Measurements from ENCODE around the gene LRRTM3.

LRRTM3 gene

DNA sequence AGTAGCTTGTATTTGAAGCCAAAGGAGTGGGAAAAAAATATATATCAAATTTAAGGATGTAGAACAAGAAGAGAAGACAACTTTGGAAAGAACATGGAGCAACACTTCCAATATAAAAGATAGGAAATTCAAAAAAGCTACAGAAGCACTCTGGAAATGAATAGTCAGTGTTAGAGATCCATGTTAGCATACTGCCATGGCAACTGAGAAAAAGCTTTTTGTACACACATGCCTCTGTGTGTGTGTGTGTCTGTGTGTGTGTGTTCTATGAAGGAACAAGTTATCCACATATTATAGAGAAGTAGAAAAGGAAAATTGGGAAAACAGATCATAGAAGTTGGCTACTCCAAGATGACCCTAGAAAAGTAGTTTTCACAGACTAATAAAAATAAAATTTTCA, 96.3 kb downstream of the LRRTM3 start:
- DNase-seq (ENCODE audit: low spot score) = no peak

DNA sequence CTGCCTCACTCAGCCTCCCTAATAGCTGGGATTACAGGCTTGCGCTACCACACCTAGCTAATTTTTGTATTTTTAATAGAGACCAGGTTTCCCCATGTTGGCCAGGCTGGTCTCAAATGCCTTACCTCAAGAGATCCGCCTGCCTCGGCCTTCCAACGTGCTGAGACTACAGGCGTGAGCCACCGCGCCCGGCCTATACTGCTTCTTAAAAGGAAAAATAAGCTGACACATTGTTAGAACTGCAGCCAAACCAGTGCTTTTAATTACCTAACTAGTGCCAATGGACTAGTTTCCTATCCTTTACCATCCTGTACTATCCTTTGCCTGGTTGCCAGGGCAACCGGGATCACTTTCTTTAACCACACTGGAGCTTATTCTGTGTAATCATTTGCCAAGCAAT, 108.0 kb downstream of the LRRTM3 start:
- no peak for DNase-seq (ENCODE audit: low spot score)

DNA sequence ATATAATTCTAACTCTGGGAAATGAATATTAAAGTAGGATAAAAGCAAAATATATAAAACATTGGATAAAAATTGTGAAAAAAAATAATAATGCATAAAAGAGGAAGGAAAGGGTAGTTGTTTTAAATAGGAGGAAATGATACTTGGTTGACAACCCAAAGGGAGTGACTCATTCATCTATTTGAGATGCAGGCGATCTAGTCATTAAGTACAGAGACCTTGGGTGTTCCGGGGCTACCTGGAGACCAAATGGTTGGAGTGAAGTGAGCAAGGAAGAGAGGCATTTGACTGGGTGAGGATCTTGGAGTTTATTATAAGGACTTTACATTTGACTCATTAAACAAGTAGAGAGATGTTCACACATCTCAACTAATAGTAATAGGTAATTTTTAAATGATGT, 111.0 kb downstream of the LRRTM3 start:
- no peak for DNase-seq (ENCODE audit: low spot score)

DNA sequence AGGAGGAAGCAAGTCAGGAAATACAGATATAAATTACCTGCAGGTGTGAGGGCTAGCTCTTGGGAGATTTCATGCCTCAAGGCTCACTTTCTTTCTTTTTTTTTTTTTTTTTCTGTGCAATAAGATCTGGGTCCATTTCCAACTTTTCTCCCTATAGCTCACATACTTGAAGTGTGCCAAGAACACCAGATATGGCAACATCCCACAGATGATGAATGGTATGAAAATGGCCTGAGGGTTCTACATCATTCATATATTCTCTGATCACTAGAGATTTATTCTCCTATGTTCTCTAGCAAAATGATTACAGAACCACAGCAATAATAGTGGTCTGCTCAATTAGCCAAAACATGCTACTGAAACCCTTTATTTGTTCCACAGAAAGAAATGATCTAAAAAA, 117.2 kb downstream of the LRRTM3 start:
- no peak for DNase-seq (ENCODE audit: low spot score)

DNA sequence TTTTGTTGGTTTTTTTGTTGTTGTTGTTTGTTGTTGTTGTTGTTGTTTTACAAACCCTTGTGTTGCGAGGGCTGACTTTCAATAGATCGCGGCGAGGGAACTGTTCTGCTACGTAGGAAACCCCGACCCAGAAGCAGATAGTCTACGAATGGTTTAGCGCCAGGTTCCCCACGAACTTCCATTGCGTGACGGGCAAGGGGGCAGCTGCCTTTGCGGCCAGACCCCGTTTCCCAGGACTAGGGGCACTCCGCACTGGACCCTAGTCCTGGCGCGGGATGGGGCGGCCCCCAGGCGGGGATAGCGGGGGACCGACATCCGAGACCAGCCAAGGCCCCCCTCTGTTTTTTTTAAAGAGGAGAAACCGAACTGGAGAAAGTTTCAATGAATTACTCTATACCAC, 119.6 kb downstream of the LRRTM3 start:
- no peak for DNase-seq (ENCODE audit: low spot score)

DNA sequence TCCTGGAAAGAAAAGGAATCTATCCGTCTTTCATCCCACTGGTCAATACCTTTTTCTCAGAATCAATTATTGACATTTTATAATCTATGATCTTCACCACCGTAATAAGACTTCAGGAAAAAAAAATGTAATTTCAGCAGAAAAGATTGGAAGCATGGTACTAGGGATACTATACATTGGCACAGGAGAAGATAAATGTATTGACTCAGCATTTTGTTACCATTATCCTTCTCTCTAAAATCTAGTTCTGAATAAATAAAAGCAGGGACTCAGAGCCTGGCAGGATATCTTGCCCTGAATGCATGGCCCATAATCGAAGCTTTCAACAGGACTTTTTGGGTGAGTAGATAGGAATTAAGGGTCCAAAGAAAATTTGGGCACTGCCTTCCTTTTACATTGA, 120.7 kb downstream of the LRRTM3 start:
- no peak for DNase-seq (ENCODE audit: low spot score)

DNA sequence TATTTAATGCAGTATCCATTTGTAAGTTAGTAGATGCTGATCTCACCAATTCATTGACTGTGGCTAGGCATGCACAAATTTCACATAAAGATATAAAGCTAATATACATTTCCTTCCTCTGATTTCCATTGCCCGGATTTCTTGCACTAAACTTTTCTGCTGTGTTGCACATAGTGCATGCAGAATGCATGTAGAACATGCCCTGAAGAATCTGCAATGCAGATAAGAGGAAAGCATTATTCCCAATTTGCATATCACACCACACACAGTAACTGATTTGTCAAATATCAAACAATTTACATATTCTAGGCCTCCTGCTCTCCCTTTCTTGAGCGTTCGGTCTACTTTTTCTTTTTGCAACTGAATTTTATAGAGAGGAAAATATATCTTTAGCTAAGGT, 124.2 kb downstream of the LRRTM3 start:
- DNase-seq (ENCODE audit: low spot score) = no peak

DNA sequence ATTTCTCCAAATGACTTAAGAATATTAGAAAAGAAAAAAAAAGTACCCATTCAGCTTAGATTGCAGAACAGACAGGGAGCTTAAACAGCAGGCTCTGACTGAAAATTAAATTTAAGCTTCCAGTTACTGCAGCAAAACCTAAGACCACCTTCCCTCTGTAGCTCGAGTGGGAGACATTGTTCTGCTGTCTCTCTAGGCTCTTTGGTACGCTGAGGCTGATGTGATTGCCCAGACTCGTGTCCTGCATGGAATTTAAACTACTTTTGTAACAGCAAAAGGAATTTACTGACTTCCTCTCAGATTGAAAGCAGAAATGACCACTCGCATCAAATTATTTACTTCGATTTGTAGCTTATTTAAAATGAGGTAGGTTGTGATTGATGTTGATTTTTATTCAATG, 124.6 kb downstream of the LRRTM3 start:
- DNase-seq (ENCODE audit: low spot score) = no peak

DNA sequence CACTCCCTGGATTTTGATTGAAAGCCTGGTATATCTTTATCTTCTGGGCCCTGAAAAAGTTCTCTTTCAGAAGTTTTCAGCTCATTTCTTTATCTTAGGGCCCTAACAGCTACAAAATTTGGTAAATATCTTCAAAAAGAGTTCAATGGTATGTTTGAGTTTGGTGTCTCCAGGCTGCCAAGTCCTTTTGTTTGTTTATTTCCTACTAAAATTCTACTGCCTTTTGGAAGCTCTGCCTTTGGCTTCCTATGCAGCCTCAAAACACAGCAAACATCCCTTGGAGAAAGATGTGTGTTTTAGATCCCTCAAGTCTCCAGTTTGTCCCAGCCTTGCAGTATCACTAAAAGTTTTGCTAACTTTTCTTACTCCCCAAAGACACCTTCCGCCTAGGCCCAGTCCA, 146.8 kb downstream of the LRRTM3 start:
- DNase-seq (ENCODE audit: low spot score) = no peak

DNA sequence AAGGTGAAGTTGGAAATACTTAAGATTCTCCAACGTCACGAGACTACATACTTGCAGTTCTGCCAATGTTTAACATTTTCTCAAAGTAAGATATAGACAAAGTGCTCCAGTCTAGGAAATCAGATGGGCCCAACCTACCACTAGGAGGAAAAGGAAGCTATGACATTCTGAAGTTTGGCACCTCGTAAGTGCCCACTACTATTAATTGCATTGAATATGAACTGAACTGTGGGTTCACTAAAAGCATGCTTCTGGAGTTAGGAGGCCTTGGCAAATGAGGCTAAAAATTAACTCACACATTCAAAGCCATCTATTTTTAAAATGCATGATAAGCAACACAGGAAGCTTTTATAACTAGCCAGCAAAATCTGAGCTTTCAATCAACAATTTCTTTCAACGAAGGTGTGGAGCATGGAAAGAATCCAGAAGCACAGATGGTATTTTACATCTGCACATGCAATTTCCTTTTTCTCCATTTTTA, 149.7 kb downstream of the LRRTM3 start:
- no peak for DNase-seq (ENCODE audit: low spot score)

DNA sequence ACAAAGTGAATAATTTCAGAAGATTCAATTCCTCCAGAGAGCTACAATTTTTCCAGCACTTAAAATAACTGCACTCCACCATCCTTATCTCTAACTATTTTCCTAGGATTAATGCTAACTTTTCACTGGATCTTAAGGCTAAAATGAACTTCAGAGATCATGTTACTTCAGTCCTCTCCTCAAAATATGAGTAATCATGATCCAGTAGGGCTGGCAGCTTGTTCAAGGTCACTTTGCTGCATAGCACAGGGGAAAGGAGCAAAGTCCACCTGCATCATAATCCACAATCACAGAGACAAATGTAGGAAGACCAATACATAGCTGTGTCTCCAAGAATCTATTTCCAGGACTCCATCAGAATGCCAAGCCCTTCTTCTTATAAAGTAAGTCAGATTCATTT, 150.3 kb downstream of the LRRTM3 start:
- DNase-seq (ENCODE audit: low spot score) = no peak

DNA sequence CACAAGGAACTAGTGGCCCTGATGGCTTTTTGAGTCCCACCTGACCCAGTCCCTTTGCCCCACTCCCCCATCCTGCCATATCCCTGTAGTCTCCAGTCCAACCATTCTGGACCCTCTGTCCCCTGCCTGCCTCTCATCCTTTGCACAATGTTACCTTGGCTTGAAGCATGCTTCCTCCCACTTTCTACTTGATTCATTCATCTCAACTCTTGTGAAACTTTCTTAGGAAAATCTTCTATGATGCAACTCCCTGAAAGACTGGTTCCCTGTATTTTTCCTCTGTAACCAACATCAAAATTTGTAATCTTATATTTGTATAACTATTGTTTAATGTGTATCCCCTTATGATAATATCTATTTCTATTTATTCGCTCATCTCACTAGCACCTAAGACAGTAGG, 151.5 kb downstream of the LRRTM3 start:
- DNase-seq (ENCODE audit: low spot score) = no peak

DNA sequence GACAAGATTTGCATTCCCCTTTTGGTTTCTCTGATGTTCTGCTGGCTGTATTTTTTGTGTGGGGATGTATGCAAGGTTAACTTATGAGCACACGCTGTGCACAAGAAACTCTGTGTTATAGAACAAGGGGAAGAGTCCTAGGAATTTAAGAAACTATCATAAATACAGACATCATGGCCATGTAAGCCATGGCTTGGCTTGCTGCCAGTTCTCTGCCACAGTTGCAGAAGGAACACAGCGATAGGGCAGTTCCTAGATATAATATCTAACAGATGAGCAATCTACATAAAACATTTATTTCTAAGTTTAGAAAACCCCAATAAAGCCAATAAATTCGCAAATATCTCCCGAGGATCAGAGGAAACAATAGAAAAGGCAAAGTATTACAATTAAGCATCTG, 153.3 kb downstream of the LRRTM3 start:
- no peak for DNase-seq (ENCODE audit: low spot score)

DNA sequence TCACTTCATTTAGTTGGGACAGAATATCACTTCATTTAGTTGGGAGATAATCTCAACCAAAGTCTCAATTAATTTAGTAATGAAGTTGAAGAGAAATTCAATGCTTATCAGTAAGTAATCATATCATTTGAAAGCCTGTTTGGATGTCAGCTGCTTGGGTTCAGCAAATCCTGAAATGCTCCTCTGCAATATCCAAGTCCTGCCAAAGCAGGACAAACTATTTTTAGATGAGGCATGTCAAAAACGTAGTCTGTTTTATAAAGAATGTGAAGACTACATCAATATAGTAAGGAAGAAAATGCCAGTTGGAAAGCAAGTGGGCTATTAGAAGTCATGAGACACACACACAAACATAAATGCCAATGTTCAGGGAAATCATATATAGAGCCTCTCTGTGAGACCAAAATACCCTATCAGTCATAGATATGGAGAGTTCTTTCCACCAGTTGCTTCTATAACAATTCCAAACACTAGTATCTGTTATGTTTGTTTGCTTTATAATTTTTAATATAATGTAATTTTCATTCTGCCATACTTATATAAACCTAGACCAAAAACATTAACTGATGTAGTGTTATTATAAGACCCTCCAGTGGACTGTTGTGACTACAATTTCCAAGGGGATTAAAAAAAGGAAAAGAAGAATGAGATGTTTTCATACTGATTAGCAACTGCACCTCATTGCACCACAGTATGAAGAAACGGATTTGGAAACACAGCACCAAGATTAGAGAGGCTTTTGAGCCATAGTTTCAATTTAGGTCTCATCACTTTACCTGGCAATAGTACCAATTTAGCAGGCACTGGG, 160.7 kb downstream of the LRRTM3 start:
- no peak for DNase-seq (ENCODE audit: low spot score)

DNA sequence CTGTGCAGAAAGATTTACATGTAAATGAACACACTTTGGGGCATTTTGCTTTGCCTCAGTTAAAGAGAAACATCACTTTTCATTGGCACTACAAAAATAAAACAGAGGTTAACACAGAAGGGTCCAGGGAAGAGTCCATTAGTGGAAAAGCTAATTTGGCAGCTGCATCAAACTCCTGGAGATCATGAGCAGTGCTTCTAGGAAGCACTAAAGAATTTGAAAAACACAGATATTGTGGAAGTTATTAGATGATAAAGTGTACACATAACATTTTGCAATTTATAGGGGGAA, 161.2 kb downstream of the LRRTM3 start:
- DNase-seq (ENCODE audit: low spot score) = no peak

DNA sequence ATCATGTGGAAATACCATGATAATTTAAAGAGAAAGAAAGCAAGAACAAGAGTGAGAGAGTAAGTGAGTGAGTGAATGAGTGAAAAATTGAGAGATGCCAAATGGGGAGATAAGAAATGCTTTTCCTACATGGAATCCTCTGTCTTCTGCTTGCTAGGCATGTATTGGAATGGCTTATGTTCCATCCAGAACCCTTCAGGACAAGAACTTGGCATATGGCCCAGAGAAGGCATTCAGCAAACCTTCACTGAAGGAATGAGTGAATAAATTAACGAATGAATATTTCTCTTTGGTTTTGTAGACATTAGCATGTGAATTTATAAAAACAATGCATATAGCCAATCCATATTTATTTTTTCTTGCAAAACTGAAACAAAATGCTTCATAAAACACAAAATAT, 162.2 kb downstream of the LRRTM3 start:
- DNase-seq (ENCODE audit: low spot score) = no peak

DNA sequence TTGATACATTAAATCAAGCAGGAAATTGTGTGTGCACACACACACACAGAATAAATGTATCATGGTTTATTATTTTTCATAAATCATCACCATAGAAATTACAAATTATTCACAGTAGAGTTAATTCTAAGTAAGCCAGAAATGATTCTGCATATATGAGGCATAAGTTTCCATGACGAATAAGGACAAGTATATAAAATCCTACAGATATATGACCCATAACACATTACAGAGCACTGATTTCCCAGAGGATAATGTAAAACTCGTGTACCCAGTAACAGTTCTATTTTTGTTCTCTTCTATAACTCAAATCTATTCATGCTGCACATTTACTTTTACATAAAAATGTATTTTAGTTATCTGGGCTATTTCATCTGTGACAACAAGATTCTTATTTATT, 169.7 kb downstream of the LRRTM3 start:
- DNase-seq (ENCODE audit: low spot score) = no peak

DNA sequence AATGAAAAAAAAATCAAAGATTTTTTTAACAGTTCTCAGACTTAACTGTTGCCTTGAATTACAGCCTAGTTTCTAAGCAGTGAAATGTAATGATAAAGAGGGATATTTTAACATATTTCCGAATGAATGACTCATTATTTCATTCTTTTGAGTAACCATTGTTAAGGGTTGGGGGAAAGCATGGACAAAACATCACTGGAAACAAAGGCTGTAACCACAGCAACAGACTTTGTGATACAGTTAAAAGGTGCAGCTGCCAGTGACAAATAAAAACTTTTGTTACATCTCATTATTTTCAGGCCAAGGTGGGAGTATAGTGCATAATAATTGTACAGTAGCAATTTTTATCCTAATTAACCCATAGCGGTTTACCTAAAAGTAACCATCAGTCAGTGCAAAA, 172.6 kb downstream of the LRRTM3 start:
- no peak for DNase-seq (ENCODE audit: low spot score)

DNA sequence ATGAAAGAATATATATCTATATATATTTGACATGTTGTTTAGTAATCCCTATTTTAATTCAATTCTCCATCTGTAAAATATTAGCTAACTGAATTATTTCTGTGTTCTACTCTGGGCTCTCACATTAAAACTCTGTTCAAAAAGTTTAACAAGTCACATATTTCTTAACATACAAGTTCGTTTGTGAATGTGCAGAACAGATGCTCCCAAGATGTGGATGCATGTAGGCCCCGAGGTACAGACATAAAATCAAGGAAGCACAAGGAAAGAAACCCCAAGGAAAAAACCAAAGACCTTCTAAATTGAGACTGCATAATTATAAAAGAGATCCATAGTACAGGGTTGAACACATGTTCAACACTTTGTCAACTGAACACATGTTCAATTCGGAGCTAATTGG, 175.1 kb downstream of the LRRTM3 start:
- DNase-seq (ENCODE audit: low spot score) = no peak

DNA sequence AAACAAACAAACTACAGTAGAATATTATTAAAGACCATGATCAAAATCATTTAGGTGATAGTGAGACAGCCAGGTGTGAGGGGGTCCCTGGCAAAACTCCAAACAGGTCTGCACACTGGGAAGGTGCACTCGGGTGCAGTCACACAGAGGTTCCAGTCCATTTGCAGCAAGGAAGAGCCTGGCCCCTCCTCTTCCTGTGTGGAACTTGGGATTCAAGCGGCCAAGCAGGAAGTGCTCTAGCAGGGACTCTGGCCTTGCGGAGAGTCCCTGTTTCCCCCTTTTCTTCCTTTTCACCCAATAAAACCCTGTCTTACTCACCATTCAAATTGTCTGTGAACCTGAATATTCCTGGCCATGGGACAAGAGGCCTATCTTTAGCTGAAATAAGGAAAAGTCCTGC, 181.8 kb downstream of the LRRTM3 start:
- no peak for DNase-seq (ENCODE audit: low spot score)

DNA sequence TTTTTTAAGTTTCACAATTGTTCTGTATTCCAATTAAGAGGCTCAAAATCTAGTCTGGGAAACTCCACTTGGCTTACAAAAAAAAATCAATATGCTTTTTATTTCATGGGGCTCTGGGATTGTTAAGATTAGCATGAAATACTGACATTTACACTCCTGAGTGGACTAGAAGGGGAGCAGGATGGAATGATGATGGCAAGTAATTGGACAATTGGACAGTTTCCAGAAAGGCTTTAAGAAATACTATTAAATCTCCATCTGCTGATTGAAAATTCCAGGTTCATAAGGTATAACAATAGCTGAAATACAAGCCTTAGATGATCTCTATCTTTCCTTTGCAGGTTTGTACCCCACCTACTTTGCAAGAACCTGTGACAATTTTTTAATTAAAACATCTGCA, 184.4 kb downstream of the LRRTM3 start:
- DNase-seq (ENCODE audit: low spot score) = no peak

DNA sequence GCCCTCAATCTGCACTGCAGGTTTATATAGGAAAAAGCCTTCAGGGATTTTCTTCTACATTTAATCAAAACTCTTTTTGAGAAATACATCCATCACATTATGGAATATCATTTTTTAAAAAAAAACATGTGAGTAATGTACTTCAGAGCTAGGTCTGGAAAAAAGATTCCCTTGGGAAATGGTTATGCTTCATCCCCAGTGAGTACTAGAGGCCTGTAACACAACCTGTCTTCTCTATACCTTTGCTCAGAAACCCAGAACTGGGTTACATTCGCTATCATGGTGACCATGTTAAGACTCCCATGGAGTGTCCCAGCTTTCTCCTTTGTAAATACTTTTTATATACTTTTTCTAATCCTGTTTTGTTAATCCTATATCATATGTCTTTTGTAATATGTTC, 186.9 kb downstream of the LRRTM3 start:
- DNase-seq (ENCODE audit: low spot score) = no peak

DNA sequence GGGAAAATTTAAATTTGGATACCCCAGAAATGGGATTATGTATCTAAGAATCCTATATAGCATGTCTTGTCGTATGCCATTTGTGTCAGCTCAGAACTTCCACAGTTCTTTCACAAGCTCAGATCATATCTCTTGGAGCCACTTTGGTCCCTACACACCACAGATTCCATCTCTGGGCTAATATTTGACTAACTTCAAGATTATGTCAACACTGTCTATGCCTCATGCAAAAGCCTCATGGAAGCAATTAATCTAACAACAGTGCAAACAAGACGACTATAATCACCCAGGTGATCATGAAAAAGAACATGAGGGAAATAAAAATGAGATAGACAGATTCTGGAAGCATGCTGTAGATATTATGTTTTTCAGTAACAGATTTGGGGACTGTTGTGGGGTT, 189.1 kb downstream of the LRRTM3 start:
- no peak for DNase-seq (ENCODE audit: low spot score)

DNA sequence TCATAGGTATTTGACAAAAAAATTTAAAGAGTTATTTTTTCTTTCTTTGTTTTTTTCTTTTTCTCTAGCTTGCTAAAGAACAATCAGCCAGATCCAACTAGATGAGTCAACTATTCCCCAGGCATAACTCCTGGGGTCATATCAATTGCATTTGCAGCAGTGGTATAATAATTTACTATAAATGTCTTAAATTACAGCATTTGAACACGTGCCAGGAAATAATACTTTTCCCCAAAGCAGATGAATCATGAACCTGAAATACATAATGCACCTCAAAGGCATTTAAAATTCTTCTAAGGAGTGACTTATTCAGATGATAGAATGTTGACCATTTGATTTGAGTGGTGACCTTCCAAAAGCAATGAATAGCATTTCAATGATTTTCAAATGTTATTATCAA, 190.1 kb downstream of the LRRTM3 start:
- DNase-seq (ENCODE audit: low spot score) = no peak

DNA sequence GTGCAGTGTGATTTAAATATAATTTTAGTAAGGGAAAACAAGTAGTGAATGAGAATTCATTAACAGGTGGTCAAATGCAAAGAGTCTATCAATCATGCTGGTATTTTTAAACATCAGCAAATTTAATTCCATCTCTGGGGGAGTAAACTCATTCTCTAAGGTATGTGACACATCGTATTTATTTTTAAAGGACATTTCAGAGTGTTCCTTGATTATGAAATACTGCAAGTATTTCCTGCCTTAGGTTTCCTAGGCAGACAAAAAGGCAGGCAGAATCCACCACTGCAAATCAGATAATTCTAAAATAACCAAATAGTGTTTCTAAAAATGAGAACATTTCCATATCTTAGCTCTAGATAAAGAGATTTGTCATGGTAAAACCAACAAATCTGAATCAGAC, 193.8 kb downstream of the LRRTM3 start:
- DNase-seq (ENCODE audit: low spot score) = no peak
